Stimulated activated CD8-positive, alpha-beta memory T cell treated with anti-CD3 and anti-CD28 coated beads, Interleukin-12 subunit alpha, Interleukin-12 subunit beta, amount 100 ng/mL, for 1 hour (primary cell): ENCODE results near the gene SLC6A6.
"Not testable (repeated sequence)": the region's sequence is repeated elsewhere in the genome, so short reads cannot be mapped to it uniquely, and the experiment has no call there.

Experiments
- DNase-seq: peaks from one replicate; pipeline ENCODE4 v3.0.0-alpha.2; 2020; ENCODE audit warnings: low read depth

Gene SLC6A6

DNA sequence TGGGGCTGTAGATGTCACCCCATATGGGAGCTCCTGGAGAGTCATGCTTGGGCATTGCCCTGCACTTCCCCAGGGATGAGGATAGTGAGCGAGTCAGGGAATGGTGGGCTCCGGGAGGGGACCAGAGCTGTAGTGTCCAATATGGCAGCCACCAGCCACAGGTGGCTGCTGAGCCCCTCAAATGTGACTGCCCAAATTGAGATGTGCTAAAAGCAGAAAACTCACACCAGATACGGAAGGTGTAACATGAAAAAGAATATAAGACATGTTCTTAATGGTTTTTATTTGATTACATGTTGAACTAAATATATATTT, 106.1 kb downstream of the SLC6A6 start:
- DNase-seq, result no peak

DNA sequence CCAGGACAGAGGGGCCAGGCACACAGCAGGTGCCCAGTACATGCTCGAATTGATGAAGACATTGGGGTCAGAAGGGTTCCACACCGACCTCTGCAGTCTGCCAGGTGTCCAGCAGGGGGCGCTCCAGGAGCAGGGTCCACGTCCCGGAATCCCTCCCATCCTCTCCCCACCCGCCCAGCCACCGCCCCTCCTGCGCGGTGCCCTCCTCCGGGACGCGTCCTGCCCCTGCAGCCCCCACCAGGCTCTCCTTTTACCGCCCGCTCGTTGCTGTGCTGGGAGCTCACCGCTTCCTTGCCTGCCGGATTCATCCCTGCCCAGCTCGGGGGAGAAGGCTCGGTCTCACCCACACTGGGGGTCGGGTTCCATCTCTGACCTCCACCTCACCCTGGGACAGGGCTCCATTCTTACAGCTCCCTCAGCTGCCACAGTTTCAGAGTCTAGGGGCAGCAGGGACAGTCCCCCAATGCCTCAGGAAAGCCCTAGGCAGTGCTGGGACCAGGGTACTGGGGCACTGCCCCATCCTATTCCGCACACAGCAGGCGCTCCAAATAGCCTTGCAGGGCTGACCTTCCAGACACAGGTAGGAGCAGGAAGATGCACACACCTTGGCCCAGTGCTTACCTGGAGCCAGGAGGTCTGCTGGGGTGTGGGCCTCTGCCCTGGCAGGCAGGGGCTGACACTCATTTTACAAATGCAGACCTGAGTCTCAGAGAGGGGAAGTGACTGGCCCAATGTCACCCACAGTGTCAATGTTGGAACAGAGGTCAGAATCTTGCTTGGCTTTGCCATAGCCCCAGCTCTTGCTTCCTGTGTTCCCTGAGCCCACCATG, 106.8 kb downstream of the SLC6A6 start:
- DNase-seq, result peak; percentile 53

DNA sequence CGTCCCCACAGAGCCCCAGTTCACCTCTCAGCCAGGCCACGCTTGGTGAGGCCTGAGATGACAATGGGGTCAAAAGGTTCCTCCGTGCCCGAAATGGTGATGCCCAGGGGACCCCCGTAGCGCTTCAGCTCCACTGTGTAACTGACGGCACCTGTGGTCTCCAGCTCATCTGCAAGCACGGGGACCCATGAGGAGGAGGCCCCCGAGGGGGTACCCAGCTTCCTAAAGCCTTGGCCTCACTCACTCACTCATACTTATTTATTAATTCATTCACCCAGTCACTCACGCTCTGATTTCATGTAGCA, 107.3 kb downstream of the SLC6A6 start:
- DNase-seq, result no peak

DNA sequence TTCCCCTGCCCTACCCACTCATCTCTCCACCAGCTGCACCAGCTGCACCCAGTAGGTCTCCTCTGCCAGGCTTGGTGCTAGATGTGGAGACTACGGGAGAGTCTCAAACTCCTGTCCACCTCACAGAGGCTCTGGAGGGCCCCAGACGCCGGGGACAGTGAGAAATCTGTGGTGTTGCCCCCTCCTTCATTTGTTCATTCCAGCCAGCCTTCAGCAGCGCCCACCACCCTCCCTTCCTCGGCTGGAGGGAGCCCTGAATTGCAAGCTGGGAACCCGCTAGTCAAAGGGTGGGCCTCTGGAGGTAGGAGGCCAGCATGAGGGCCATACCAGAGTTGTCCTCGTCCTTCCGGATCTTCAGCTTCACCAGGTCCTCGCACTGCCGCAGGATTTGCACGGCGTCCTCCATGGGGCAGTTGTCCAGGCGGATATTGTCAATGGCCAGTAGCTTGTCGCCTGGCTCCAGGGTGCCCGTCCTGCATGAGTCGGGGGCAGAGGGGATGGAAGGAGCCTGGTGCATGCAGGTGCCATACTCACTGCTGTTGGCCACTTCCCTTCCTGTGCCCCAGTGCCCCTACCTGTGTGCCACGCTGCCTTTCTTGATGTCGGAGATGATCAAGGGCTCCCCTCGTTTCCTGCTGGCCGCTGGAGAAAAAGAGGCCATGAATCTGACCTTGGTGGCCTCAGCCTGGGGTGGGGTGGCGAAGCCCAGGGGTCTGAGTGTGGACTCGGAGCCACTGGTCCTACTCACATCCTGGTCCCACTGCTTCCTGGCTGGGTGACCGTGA, 108.6 kb downstream of the SLC6A6 start:
- DNase-seq, result no peak

DNA sequence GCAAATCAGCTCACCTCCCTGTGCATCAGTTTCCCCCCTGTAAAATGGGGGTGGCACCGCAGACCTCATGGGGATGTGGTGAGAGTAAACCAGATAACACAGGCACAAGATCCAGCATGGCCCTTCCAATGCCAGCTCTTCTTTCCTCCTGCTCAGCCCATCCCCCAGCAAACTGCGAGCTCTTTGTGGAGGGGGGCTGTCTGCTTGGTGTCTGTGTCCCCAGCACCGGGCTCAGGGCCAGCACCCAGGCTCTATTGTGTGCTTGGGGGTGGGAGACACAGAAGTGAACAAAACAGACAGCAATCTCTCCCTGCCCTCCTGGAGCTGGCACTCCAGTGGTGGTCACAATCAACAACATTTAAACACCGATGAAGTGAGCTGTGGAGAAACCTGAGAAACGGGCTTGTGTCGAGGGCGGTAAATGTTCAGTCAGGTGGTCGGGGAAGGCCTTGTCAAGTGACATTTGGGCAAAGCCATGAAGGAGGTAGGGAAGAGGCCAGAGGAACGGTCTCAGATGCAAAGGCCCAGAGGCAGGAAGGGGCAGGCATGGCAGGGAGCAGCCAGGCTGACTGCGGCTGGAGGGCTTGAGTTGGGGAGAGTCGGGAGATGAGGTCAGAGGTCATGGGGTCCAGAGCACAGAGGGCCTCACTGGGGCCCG, 109.3 kb downstream of the SLC6A6 start:
- DNase-seq, result no peak

DNA sequence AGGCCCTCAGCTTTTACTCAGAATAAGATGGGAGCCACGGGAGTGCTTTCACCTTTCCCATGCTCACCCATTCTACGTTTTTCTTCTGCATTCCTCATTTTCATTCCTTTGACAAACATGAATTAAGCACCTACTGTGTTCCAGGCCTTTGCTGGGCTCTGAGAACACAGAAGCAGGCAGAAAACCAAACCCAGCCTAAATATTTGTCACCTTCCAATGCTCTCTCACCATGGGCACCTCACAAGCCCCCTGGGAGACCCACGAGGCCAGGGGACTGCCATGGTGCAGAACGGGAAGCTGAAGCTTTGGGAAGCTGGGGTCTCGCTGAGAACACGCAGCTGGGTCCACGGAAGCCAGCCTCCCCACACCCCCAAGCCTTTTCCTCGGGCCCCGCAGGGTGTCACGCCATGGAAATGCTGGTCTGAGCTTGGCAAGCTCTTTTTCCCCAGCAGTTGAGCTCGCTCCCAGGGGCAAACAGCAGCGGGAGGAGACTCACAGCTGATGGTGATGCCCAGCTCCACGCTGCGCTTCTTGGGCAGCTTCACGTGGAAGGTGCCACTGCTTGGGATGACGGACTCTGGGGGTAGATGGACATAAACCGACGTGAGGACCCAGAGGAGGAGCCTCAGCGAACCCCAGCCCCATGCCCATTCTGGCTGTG, 110.0 kb downstream of the SLC6A6 start:
- no peak for DNase-seq

DNA sequence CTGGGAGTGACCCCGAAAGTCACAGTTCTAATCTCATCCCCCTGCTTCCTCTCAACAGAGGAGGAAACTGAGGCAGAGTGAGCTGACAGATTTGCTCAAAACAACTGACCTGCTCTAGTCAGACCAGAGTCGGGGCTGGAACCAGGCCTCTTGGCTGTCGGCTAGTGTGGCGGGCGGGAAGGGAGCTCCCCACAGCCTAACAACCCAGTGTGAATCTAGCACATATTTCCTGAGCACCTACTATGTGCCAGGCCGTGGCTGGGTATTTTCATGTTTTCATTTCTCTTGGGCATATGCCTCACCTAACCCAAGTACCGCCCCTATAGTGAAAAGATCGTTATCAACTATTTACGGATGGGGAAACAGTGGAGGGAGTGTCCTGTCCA, 110.5 kb downstream of the SLC6A6 start:
- DNase-seq, result no peak

DNA sequence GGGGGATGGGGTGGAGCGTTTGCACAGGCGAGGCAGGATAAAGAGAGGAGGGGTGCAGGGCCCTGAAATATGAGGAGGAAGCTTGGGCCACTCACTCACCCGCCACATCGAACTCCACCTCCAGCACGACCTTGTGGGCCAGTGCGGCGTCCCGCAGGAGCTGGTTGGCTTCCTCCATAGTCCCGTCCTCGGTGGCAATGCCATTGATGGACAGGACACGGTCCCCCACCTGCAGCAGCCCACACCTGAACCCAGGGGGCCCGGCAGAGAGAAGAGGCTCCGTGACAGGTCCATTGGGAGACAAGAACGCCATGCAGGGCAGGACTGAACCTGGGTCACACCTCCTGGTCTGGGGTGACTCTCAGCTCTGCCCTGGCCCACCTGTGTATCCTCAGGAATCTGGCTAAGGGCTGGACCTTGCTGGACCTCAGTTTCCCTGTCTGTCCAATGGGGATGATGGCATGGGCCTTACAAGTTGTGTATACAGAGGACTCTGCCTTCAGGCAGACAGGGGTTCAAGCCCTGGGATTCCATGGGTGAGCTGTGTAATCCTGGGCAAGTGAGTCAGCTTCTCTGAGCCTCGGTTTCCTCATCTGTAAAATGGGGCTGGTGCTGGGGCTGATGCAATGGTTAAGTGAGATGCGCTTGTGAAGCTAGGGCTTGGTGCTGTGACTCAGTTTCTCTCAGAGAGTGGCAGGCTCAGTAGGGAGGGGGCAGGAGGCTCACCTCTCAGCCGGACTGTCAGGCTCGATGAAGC, 111.3 kb downstream of the SLC6A6 start:
- no peak for DNase-seq

DNA sequence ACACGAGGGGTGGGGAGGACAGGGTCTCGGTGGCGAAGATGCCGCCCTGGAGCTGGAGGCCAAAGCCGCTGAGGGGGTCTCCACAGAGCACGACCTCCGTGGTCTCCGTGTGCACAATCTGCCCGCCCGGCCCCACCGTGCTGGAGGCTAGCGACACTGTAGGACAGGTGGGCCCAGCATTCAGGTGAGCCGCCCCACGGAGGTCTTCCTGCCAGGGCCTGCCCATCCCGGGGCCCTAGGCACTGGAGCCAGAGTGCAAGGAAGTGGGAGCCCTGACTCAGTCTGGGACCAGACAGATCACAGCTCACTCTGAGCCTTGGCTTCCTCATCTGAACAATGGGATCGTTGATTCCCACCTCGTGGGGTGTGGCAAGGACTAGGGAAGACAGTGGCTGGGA, 111.9 kb downstream of the SLC6A6 start:
- no peak for DNase-seq

DNA sequence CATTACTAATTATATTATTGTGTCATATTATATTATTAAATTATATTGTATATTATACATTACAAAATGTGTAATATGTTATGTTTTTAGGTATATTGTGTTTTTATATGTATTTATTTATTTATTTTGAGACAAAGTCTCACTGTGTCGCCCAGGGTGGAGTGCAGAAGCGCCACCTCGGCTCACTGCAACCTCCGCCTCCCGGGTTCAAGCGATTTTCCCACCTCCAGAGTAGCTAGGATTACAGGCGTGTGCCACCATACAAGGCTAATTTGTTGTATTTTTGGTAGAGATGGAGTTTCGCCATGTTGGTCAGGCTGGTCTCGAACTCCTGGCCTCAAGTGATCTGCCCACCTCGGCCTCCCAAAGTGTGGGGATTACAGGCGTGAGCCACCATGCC, 113.1 kb downstream of the SLC6A6 start:
- DNase-seq, result not testable (repeated sequence)

DNA sequence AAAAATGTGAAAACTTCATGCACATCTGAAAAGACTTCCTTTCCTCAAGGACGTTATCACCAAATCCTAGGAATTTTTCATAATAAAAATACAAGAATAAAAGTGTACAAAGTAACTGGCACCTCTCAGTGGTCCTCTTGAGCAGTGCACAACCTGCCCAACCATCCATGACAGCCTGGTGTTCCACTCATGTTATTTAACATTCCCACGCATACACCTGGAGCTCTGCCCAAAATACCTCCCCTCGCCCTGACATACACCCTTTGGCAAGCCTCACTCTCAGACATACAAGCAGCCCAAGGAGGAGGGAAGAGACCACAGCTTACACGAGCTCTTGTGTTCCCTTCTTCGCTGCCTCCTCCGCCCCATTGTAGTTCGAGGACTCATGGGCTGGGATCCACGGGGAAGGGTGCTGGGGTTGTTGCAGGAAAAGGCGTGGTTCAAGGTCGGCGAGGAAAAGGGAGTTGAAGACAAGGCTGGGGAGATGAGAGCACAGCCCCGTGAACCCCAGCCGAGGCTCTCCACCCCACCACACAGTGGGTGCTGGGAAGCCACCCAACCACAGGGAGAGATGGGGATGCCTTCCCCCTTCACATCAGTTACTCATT, 114.4 kb downstream of the SLC6A6 start:
- no peak for DNase-seq

DNA sequence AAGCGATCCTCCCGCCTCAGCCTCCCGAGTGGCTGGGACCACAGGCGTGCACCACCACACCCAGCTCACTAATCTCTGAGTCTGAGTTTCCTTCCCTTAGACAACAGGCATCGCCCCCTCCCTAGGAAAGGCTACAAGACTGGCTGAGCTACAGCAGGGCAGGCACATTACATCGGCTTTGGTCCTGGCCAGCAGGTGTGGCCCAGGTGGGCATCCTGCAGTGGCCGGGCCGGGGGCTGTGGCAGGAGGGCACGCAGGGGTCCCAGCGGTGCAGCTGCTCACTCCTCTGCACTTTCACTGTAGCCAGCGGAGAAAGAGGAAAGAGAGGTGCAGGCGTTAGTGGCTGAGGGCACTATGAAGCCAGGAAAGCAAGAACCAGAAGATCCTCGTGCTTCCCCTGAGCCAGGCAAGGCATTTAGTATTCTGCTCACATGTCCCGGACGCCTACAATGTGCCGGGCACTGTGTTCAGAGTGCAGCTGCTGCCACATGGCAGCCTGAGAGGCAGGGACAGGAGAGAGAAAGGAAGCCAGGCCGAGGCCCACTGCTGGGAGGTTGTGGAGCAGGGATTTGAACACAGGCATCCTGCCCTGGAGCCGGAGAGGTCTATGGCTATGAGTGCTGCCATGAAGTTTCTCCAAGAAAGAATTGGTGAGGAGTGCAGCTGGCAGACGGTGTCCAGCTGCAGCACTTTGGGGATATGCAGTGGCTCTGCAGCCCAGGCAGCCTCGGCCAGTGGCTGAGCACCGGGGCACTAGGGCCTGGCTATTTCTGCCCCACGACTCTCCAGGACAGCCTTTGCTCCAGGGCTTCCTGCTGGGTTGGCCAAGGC, 115.4 kb downstream of the SLC6A6 start:
- DNase-seq, result no peak

DNA sequence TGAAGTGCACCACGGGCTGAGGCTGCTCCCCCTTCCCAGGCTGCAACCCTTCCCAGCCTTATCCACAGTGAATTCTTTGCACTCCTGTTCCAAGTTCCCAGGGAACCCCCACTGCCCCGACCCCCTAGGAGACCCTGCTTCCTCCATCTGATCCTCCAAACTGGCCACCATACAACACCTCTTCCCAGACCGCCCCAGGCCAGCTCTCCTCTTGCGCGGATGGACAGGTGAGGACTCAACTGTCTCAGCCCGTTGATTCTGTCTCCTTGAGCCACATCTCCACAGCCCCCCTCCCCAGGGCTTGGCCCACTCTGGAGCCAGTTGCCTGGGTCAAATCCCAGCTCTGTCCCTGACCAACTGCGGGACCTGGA, 116.0 kb downstream of the SLC6A6 start:
- no peak for DNase-seq

DNA sequence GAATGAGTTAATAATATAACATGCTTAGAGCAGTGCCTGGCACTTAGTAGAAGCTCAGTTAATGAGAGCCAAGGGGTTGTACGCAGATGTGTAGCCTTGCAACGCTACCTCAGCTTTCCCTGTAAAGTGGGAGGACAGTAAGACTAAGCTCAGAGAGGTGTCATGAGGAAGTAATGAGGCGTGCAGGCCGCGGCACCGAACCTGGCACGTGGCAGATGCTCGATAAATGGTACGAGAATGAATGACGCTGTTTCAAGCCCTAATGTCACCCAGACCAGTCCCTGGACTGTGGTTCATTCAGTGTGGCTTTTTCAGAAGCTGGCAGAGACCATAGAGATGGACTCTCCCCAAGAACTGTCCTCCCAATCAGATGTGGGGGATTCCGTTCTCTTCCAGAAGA, 116.5 kb downstream of the SLC6A6 start:
- no peak for DNase-seq

DNA sequence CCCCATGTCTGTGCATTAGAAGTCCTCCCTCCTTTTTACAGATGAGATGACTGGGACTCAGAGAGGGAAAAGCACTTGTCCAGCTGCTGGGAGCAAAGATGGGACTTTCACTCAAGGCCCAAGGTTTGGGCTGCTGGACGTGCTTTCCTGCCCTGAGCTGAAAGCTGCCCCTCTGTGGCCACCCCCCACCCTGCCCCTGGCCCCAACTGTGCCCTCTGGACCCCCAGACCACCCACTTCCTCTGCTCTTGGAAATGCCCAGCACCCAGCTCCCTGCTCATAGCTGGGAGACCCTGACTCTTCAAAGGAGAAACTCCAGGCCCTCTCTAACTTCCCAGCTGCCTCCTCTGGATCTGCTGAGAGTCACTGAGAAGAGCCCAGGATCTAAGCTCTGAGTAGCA, 117.0 kb downstream of the SLC6A6 start:
- DNase-seq, result no peak

DNA sequence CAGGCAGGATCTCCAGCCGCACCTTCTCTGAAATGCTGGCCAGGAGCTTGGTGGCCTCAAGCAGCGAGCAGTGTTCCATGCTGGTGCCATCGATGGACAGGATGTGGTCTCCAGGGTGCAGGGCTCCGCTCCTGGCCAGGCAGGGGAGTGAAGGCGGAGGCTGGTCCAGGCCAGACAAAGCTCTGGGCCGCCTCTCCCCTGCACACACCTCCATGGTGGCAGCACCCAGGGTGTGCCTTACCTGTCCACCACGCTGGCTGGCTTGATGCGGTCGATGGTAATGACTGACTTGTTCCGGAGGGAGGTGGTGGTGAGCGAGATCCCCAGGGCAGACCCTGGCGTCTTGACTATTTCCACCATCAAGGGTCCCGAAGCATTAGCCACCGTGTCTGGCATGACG, 117.7 kb downstream of the SLC6A6 start:
- no peak for DNase-seq

DNA sequence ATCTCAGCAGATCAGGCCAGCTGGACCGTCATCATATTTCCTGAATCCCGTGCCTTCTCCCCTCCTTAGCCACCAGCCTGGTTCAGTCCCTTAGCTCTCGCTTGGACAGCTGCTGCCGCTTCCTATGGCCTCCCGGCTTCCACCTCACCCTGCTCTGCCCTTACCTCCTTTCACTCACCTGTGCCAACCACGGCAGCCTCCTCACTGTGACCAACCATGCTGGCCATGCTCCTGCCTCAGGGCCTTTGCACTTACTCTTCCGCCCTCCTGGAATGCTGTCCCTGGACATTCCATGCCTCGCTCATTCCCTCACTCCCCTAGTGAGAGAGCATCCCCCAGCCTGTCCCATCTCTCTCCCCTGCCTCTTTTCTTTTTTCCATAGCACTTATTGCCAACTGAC, 118.6 kb downstream of the SLC6A6 start:
- no peak for DNase-seq

DNA sequence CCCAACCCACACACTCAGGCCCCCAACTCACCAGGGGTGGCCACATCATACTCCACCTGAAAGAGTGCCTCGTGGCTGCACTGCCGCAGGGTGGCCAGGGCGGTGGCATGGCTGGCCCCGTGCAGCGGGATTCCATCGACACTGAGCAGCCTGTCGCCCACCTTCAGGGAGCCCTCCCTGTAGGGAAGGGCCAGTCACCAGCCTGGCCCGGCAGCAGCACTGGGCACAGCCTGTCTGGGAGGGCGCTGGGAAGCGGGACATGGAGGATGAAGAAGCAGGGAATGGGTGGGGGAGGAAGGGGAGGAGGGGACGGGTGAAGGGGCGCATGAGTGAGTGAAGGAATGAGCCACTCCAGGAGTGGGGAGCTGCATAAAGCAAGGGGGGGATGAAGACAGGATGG, 119.2 kb downstream of the SLC6A6 start:
- DNase-seq, result no peak

DNA sequence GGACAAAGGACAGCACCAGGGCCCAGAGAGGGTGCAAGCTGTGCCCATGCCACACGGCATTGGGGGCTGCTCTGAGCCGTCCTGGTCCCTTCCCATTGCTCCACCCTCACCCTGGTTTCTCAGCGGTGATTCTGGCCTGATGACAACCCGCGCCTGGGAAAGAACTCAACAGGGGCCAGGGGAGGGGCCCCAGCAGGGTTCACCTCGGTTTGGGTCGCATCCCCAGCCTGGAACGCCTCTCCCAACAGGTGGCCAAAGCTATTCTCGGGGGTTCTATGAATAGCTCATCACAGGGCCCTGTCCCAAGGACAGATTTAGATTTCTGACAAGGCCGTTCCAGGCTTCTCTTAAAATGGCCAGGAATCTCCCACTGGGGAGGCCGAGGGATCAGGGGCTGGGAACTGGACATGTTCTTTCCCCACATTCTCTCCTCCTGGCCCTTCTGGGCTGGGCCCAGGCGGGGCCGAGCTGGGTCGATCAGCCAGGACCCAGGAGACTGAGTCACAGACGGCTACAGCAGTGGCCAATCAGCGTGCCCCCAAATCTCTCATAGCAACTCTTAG, 119.8 kb downstream of the SLC6A6 start:
- DNase-seq, result no peak

DNA sequence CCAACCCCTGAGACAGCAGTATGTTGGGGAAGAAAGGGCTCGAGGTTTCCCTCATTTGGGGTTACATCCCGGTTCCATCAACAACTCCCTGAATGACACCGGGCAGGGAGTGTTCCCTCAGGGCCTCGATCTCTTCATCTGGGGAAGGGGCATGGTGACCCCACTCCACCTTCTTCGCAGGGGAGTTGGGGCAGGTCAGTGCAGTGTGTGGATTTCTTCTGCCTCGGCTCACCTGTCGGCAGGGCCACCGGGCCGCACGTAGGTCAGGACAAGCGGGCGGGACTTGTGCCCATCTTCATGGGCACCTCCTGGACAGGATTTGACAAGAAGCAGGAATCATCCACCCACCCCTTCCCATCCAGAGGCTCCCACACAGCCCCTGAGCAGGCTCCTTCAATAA, 120.4 kb downstream of the SLC6A6 start:
- no peak for DNase-seq

DNA sequence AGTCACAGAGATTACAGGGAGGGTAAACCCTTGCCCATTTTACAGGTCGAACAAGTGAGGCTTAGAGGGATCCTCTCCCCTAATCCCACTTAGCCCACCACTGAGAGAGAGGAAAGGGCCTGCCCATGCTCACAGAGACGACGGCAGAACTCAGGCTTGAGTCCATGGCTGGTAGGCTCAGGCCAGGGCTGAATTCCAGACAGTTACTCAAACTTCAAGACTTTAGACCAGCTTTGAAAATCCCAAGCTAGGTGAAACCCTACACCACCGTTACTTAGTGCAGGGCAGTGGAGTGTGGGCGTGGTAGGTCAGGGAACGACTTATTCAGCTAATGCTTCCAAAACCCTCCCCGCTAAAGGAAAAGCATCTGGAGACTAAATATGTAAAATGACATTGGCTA, 121.4 kb downstream of the SLC6A6 start:
- DNase-seq, result no peak
